Smooth muscle cell (in vitro differentiated cells): ENCODE results near the gene AP2A2. TPM values are rescaled to one million over a fixed set of nuclear protein-coding genes. Genes with fewer than 3 reads are reported as not detected.

ENCODE experiments used
- DNase-seq: peaks from one replicate; lab custom pipeline; 2025; ENCODE audit not compliant: unreplicated experiment; lab: John Stamatoyannopoulos, UW
- H2AFZ ChIP-seq: fragments of 200-600 bp; sonication (generic); 2 replicates; pipeline ENCODE4 v1.6.0; 2016; ENCODE audit warnings: antibody characterized with exemption, low read depth, mild to moderate bottlenecking
- H3F3A ChIP-seq: fragments of 200-600 bp; sonication (generic); 2 replicates; pipeline ENCODE4 v1.6.0; 2017; ENCODE audit warnings: antibody characterized with exemption, low read depth
- H3K27ac ChIP-seq: fragments of 200-600 bp; sonication (generic); 2 replicates; pipeline ENCODE4 v1.5.1; 2016; ENCODE audit warnings: low read depth, mild to moderate bottlenecking
- H3K27me3 ChIP-seq: fragments of 200-600 bp; sonication (generic); 2 replicates; pipeline ENCODE4 v1.6.1; 2016; ENCODE audit warnings: low read depth, mild to moderate bottlenecking
- H3K36me3 ChIP-seq: fragments of 200-600 bp; sonication (generic); 2 replicates; pipeline ENCODE4 v1.5.1; 2016; ENCODE audit warnings: low read depth
- H3K4me1 ChIP-seq: fragments of 200-600 bp; sonication (generic); 2 replicates; pipeline ENCODE4 v1.5.1; 2016; ENCODE audit warnings: low read depth
- H3K4me2 ChIP-seq: fragments of 200-600 bp; sonication (generic); 2 replicates; pipeline ENCODE4 v1.6.0; 2016; ENCODE audit warnings: mild to moderate bottlenecking
- H3K4me3 ChIP-seq: fragments of 200-600 bp; sonication (generic); 2 replicates; pipeline ENCODE4 v1.5.1; 2016; ENCODE audit warnings: mild to moderate bottlenecking
- H3K79me2 ChIP-seq: fragments of 200-600 bp; sonication (generic); 2 replicates; pipeline ENCODE4 v1.6.0; 2016; ENCODE audit warnings: low read depth, mild to moderate bottlenecking
- H3K9ac ChIP-seq: fragments of 200-600 bp; sonication (generic); 2 replicates; pipeline ENCODE4 v1.6.0; 2016; ENCODE audit warnings: low read depth
- H3K9me3 ChIP-seq: fragments of 200-600 bp; sonication (generic); replicated peaks from 2 replicates; pipeline ENCODE4 v1.5.1; 2016; ENCODE audit warnings: low read depth
- H4K20me1 ChIP-seq: fragments of 200-600 bp; sonication (generic); 2 replicates; pipeline ENCODE4 v1.6.0; 2016; ENCODE audit warnings: low read depth
- CTCF ChIP-seq: fragments of 200-600 bp; sonication (generic); IDR thresholded peaks from 2 replicates; pipeline ENCODE4 v1.5.1; 2017; ENCODE audit warnings: borderline replicate concordance, mild to moderate bottlenecking, antibody characterized with exemption; ENCODE audit not compliant: insufficient read depth, poor library complexity, severe bottlenecking
- WGBS: methylation state at CpG from one replicate; pipeline ENCODE4 v1.1.7; 2016; ENCODE audit warnings: low lambda C conversion rate; 5-methylcytosine and 5-hydroxymethylcytosine counted together
- polyA plus RNA-seq: library from polyadenylated mRNA; unstranded; fragments of >200 nt; fragmentation: Nextera tagmentation; extraction: Ambion mirVana; gene quantifications from 2 replicates; pipeline ENCODE4 v1.2.1, GENCODE V29; 2016
- total RNA-seq: library from RNA; depleted of rRNA; stranded (reverse); fragments of >200 nt; gene quantifications from 2 replicates; pipeline ENCODE4 v1.2.3, GENCODE V29; 2014

AP2A2 gene
- total and polyA plus RNA-seq, 2 experiments from 2014 or later: 25.1 to 35.8 TPM

GRCh38 chr11:1041471-1041870 is 115.8 kb downstream of the AP2A2 start:
- Histone ChIP-seq H3K4me1 (no peaks in the 10 kb centered on the region), H3F3A (no peaks in the 10 kb centered on the region), H3K79me2 (no peaks in the 10 kb centered on the region), H3K4me2 (no peak overlapping the region), H3K27ac (no peak overlapping the region), H3K9ac (no peak overlapping the region), H2AFZ (no peak overlapping the region), H4K20me1 (no peaks in the 10 kb centered on the region), H3K4me3 (no peak overlapping the region), H3K27me3 (peaks cover 3% of the 10 kb centered on the region), H3K36me3 (no peaks in the 10 kb centered on the region), H3K9me3 (no peaks in the 10 kb centered on the region)
- no peak for TF ChIP-seq CTCF
- no peak for DNase-seq
- 97% methylated on average over 9 of the region's 9 CpGs for WGBS

- H3K36me3 ChIP-seq: no peaks in the 10 kb centered on the region
- no peak overlapping the region for H3K9ac ChIP-seq
- no peak overlapping the region for H3K27ac ChIP-seq
- no peaks in the 10 kb centered on the region for H3F3A ChIP-seq
- H3K27me3 ChIP-seq: peaks cover 5% of the 10 kb centered on the region
- H3K9me3 ChIP-seq: no peaks in the 10 kb centered on the region
- H4K20me1 ChIP-seq: no peaks in the 10 kb centered on the region
- no peak overlapping the region for H2AFZ ChIP-seq
- H3K79me2 ChIP-seq: no peaks in the 10 kb centered on the region
- no peak overlapping the region for H3K4me2 ChIP-seq
- no peak overlapping the region for H3K4me3 ChIP-seq
- no peaks in the 10 kb centered on the region for H3K4me1 ChIP-seq
- DNase-seq: no peak
- no peak for TF ChIP-seq CTCF
- 75% methylated on average over 18 of the region's 18 CpGs for WGBS
Measured at GRCh38 chr11:1041936-1042608, 116.4 kb downstream of the AP2A2 start.

GRCh38 chr11:1042626-1043562 is 117.2 kb downstream of the AP2A2 start:
- H3F3A ChIP-seq: no peaks in the 10 kb centered on the region
- H3K4me2 ChIP-seq: no peak overlapping the region
- H4K20me1 ChIP-seq: no peaks in the 10 kb centered on the region
- H3K27ac ChIP-seq: no peak overlapping the region
- no peaks in the 10 kb centered on the region for H3K4me1 ChIP-seq
- H3K9me3 ChIP-seq: no peaks in the 10 kb centered on the region
- H2AFZ ChIP-seq: no peak overlapping the region
- no peak overlapping the region for H3K4me3 ChIP-seq
- peaks cover 8% of the 10 kb centered on the region for H3K27me3 ChIP-seq
- H3K79me2 ChIP-seq: no peaks in the 10 kb centered on the region
- TF ChIP-seq CTCF: no peak
- H3K36me3 ChIP-seq: no peaks in the 10 kb centered on the region
- no peak for DNase-seq
- 94% methylated on average over 26 of the region's 26 CpGs for WGBS
- no peak overlapping the region for H3K9ac ChIP-seq
